Measurements from ENCODE around the gene CD55.
"Not testable (repeated sequence)": the region's sequence is repeated elsewhere in the genome, so short reads cannot be mapped to it uniquely, and the experiment has no call there.

CD55 gene

GRCh38 chr1:207315435-207315834 lies 6.0 kb upstream of the CD55 start:
- no peak overlapping the region for H3K27ac Mint-ChIP-seq
- H3K4me1 Mint-ChIP-seq (ENCODE audit: low read depth): peaks cover 22% of the 10 kb centered on the region
- no peaks in the 10 kb centered on the region for H3K36me3 Mint-ChIP-seq (ENCODE audit: low read depth)
- H3K27me3 Mint-ChIP-seq: no peaks in the 10 kb centered on the region
- H3K4me3 Mint-ChIP-seq: no peak overlapping the region
- no peaks in the 10 kb centered on the region for H3K9me3 Mint-ChIP-seq

- no peak overlapping the region for H3K27ac Mint-ChIP-seq
- no peaks in the 10 kb centered on the region for H3K27me3 Mint-ChIP-seq
- no peaks in the 10 kb centered on the region for H3K9me3 Mint-ChIP-seq
- peaks cover 27% of the 10 kb centered on the region for H3K4me1 Mint-ChIP-seq (ENCODE audit: low read depth)
- H3K36me3 Mint-ChIP-seq (ENCODE audit: low read depth): no peaks in the 10 kb centered on the region
- H3K4me3 Mint-ChIP-seq: no peak overlapping the region
Measured at GRCh38 chr1:207316141-207316540, 5.3 kb upstream of the CD55 start.

GRCh38 chr1:207316622-207317391 lies 4.7 kb upstream of the CD55 start:
- Mint-ChIP-seq H3K4me3 (no peak overlapping the region), H3K27me3 (no peaks in the 10 kb centered on the region), H3K27ac (no peak overlapping the region), H3K9me3 (no peaks in the 10 kb centered on the region), H3K36me3 (ENCODE audit: low read depth) (peaks cover 5% of the 10 kb centered on the region), H3K4me1 (ENCODE audit: low read depth) (peaks cover 31% of the 10 kb centered on the region)

- Mint-ChIP-seq H3K27me3 (no peaks in the 10 kb centered on the region), H3K4me3 (no peak overlapping the region), H3K27ac (no peak overlapping the region), H3K36me3 (ENCODE audit: low read depth) (peaks cover 10% of the 10 kb centered on the region), H3K9me3 (no peaks in the 10 kb centered on the region), H3K4me1 (ENCODE audit: low read depth) (peaks cover 31% of the 10 kb centered on the region)
Measured at GRCh38 chr1:207317561-207317960, 3.9 kb upstream of the CD55 start.

- H3K27me3 Mint-ChIP-seq: no peaks in the 10 kb centered on the region
- no peaks in the 10 kb centered on the region for H3K9me3 Mint-ChIP-seq
- peaks cover 31% of the 10 kb centered on the region for H3K4me1 Mint-ChIP-seq (ENCODE audit: low read depth)
- H3K36me3 Mint-ChIP-seq (ENCODE audit: low read depth): peaks cover 14% of the 10 kb centered on the region
- no peak overlapping the region for H3K27ac Mint-ChIP-seq
- no peak overlapping the region for H3K4me3 Mint-ChIP-seq
Measured at GRCh38 chr1:207318072-207318619, 3.3 kb upstream of the CD55 start.

GRCh38 chr1:207319199-207319598 lies 2.3 kb upstream of the CD55 start:
- Mint-ChIP-seq H3K4me1 (ENCODE audit: low read depth) (peaks cover 35% of the 10 kb centered on the region), H3K36me3 (ENCODE audit: low read depth) (peaks cover 24% of the 10 kb centered on the region), H3K27ac (no peak overlapping the region), H3K9me3 (no peaks in the 10 kb centered on the region), H3K4me3 (no peak overlapping the region), H3K27me3 (no peaks in the 10 kb centered on the region)

GRCh38 chr1:207320105-207320504 lies 1.4 kb upstream of the CD55 start:
- H3K27me3 Mint-ChIP-seq, H3K9me3 Mint-ChIP-seq: not testable (repeated sequence)
- Mint-ChIP-seq H3K4me1 (ENCODE audit: low read depth) (peaks cover 37% of the 10 kb centered on the region), H3K27ac (peak overlapping the region; percentile 63), H3K4me3 (peak overlapping the region; percentile 59), H3K36me3 (ENCODE audit: low read depth) (peaks cover 29% of the 10 kb centered on the region)

DNA sequence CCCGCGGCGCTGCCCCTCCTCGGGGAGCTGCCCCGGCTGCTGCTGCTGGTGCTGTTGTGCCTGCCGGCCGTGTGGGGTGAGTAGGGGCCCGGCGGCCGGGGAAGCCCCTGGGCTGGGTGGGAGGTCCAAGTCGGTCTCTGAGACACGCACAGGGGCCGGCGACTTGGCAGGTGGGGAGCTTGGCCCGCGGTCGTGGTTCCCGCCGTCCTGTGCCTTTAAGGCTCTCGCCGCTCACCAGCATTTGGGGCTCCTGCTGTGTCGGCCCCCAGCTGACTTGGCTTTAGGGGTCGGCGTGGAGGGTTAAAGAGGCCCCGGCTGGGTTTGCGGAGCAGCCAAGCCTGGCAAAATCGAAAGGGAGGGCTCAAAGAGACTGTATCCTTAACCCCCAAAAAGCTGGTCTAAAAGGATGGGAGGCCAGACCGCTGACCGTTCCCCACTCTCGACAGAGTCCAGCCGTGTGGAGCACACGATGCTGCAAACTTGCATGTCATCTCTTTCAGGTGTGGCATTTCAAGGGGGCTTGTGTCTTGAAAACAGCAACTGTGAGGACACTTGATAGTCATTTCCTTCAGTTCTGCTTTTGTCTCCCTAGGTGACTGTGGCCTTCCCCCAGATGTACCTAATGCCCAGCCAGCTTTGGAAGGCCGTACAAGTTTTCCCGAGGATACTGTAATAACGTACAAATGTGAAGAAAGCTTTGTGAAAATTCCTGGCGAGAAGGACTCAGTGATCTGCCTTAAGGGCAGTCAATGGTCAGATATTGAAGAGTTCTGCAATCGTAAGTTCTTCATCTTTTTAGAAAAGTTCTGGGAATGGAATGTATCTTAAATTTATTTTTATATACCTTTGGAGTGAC lies 540 bp downstream of the CD55 start:
- H3K36me3 Mint-ChIP-seq (ENCODE audit: low read depth): peaks cover 46% of the 10 kb centered on the region
- peaks cover 48% of the 10 kb centered on the region for H3K4me1 Mint-ChIP-seq (ENCODE audit: low read depth)
- H3K27ac Mint-ChIP-seq: peak overlapping the region; percentile 99
- H3K4me3 Mint-ChIP-seq: peak overlapping the region; percentile 93
- H3K9me3 Mint-ChIP-seq: no peaks in the 10 kb centered on the region
- H3K27me3 Mint-ChIP-seq: no peaks in the 10 kb centered on the region

DNA sequence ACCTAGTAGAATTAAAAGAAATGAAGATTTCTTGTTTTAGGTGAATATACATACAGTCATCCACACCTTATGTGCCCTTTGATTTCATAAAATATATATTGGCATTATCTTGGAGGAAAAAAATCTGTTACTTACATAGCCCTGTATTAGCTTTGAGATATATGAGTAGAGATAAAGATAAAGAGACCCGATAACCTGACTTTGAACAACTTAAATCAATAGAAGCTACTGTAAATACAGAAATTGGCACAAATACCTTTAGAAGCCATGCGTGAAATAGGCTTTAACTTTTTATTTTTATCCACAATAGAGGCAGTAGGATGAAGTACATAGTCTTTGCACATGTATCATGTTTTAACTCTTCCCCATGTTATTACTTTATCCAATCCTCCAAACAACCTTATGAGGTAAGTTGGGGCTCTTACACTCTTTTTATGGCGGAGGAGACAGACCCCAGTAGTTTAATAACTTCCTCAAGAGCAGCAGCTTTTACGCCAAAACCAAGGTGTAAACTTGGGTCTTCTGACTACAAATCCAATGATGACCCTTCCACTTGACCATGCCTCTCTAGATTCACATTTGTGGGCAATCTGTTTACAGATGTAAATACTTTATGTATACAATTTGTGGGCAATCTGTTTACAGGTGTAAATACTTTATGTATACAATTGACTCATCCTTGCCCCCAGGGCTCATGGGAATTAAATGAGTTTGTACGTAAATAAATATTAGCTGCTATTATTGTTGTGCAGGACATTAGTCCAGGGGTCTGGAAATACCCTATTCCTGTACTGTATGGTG lies 2.1 kb downstream of the CD55 start:
- H3K27ac Mint-ChIP-seq: peak overlapping the region; percentile 80
- peak overlapping the region; percentile 93 for H3K4me3 Mint-ChIP-seq
- H3K9me3 Mint-ChIP-seq: no peaks in the 10 kb centered on the region
- no peaks in the 10 kb centered on the region for H3K27me3 Mint-ChIP-seq
- H3K36me3 Mint-ChIP-seq (ENCODE audit: low read depth): peaks cover 62% of the 10 kb centered on the region
- peaks cover 61% of the 10 kb centered on the region for H3K4me1 Mint-ChIP-seq (ENCODE audit: low read depth)

DNA sequence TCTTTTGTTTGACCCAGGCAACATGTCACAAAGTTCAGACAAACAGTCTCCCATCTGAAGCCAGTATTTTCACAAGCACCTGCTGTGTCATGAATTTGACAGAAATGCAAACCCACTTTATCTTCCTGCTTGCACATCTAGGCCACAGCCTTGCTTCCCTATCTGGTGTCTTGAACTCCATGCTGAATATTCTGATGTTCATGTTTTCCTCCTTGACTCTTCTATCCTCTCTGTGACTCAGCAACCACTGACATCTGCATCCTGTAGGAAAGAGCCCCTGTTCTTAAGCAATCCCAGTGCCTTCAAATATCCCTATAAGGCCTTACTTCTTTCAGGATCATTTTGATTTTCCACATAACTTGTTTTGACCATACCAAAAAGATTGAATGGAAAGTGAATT lies 6.5 kb downstream of the CD55 start:
- Mint-ChIP-seq H3K9me3 (peaks cover under 1% of the 10 kb centered on the region), H3K4me1 (ENCODE audit: low read depth) (peaks cover 72% of the 10 kb centered on the region), H3K27me3 (no peaks in the 10 kb centered on the region), H3K36me3 (ENCODE audit: low read depth) (peaks cover 91% of the 10 kb centered on the region), H3K4me3 (peak overlapping the region; percentile 26), H3K27ac (peak overlapping the region; percentile 46)

GRCh38 chr1:207328908-207329440 lies 7.5 kb downstream of the CD55 start:
- Mint-ChIP-seq H3K27ac (no peak overlapping the region), H3K4me1 (ENCODE audit: low read depth) (peaks cover 74% of the 10 kb centered on the region), H3K27me3 (no peaks in the 10 kb centered on the region), H3K4me3 (no peak overlapping the region), H3K36me3 (ENCODE audit: low read depth) (peaks cover 92% of the 10 kb centered on the region), H3K9me3 (peaks cover 9% of the 10 kb centered on the region)

GRCh38 chr1:207329469-207329868 lies 8.0 kb downstream of the CD55 start:
- Mint-ChIP-seq H3K4me3 (no peak overlapping the region), H3K4me1 (ENCODE audit: low read depth) (peaks cover 74% of the 10 kb centered on the region), H3K27ac (peak overlapping the region; percentile 49), H3K36me3 (ENCODE audit: low read depth) (peaks cover 92% of the 10 kb centered on the region), H3K27me3 (no peaks in the 10 kb centered on the region), H3K9me3 (peaks cover 12% of the 10 kb centered on the region)

DNA sequence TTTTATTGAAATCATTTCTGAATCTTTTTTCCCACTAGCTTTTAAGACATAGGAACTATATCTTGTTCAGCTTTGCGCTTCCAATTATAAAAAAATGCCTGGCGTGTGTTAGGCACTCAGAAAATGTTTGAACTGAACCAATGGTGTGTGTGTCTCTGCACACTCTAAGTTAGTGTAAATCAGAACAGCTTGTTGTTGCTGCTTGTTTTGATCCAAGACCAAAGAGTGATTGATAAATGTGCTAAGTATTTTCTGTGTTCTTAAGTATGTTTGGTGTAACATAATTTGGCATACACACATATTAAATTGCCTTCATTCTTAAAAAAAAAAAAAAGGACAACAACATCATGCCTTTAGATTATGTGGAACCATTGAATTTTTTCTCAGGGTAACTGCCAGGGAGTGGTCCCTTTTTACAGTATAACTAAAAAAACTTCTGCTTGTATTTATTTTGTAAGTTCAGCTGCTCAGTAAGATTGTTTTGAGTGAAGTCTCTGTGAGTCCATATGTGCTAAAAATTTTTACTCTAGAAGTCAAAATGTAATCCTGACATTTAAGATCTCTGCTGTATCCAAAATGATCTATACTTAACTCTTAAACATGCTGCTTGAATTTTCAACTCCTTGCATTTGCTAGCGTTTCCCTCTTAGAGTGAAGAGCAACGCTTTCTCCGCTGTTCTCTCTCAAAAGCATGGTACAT lies 8.7 kb downstream of the CD55 start:
- H3K27me3 Mint-ChIP-seq: no peaks in the 10 kb centered on the region
- H3K27ac Mint-ChIP-seq: peak overlapping the region; percentile 3
- no peak overlapping the region for H3K4me3 Mint-ChIP-seq
- H3K4me1 Mint-ChIP-seq (ENCODE audit: low read depth): peaks cover 79% of the 10 kb centered on the region
- peaks cover 98% of the 10 kb centered on the region for H3K36me3 Mint-ChIP-seq (ENCODE audit: low read depth)
- H3K9me3 Mint-ChIP-seq: peaks cover 14% of the 10 kb centered on the region

Measured in stimulated activated naive CD8-positive, alpha-beta T cell treated with anti-CD3 and anti-CD28 coated beads, Interleukin-15, Interleukin-2, amounts not matched to agents 100 ng/mL and 50 ng/mL, for 24 hours (primary cell).